GM11168 (cell line): Measurements from ENCODE around the gene DEFB125.

Experiments
- in situ Hi-C: fragments of 300-500 bp; cut with MboI; formaldehyde crosslinking; loops from one replicate; pipeline ENCODE4 v1.12.0; 2022; ENCODE audit warnings: low sequenced_read_pairs; ENCODE audit not compliant: unreplicated experiment

Gene DEFB125

GRCh38 chr20:142290-142689 is 54.8 kb downstream of the DEFB125 start, which contains the start of gene DEFB126:
TSS of gene DEFB126 (plus strand) at chr20:142590. CDS start at chr20:142629, 39 bp downstream.
- in situ Hi-C loops = no loop called here

DNA sequence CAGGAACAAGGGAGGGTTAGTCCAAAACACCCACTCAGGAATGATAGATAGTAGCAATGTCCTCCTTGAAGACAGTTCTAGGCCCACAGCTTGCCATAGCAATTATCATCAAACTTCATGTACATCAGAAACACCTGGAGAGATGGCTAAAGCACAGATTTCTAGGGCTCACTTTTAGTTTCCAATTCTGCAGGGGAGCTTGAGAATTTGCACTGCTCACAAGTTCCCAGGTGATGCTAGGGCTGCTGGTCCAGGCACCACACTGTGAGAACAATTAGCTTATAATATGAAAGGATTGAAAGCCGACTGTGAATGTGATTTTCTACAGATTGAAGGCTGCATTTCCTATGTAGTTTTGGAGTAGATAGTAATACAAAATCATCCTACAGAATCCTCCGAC is 58.4 kb downstream of the DEFB125 start:
- in situ Hi-C loops = no loop called here
